ENCODE results near the gene SLC41A2. TPM values are rescaled to one million over a fixed set of nuclear protein-coding genes. Genes with fewer than 3 reads are reported as not detected.

Gene SLC41A2
- total and polyA plus RNA-seq, 10 of the 15 experiments (the other 5 are each of a cell fraction or from before 2014, with no cell fraction given), result 3.5 to 19.0 (median 11.3) TPM

GRCh38 chr12:104933778-104934177, 24.3 kb downstream of the SLC41A2 start (continued):
- no peak for TF ChIP-seq HCFC1 (IDR thresholded peaks at IDR 0.05; ENCODE audit: low read length)

- Histone ChIP-seq H4K20me1 (ENCODE audit: control insufficient read depth, insufficient read depth) (no peaks in the 10 kb centered on the region), H3K79me2 (ENCODE audit: control insufficient read depth, insufficient read depth, low read length) (peaks cover 6% of the 10 kb centered on the region), H3K4me1 (ENCODE audit: control insufficient read depth, insufficient read depth, low read length) (peaks cover 45% of the 10 kb centered on the region), H3K4me3 (no peak overlapping the region), H3K27me3 (replicated peaks in 1 of 2; ENCODE audit: control insufficient read depth in 2 of 2, insufficient read depth in 2 of 2, low read length in 1 of 2) (no peaks in the 10 kb centered on the region), H3K9me3 (replicated peaks; ENCODE audit: control insufficient read depth, insufficient read depth, low read length) (no peaks in the 10 kb centered on the region; the same call in 1 of the 3 replicates), H3K27ac (ENCODE audit: control insufficient read depth, insufficient read depth) (no peak overlapping the region), H3K9ac (ENCODE audit: control insufficient read depth, insufficient read depth, low read length) (no peak overlapping the region), H2AFZ (ENCODE audit: control insufficient read depth, low read depth, low read length) (no peak overlapping the region), H3K4me2 (ENCODE audit: control insufficient read depth, insufficient read depth) (no peak overlapping the region), H3K36me3 (ENCODE audit: control insufficient read depth in 2 of 2, insufficient read depth in 2 of 2, low read length in 1 of 2) (no peaks in the 10 kb centered on the region)
- intact Hi-C loops (cut with micrococcal nuclease; ENCODE audit: unreplicated experiment) (no loop called here), in situ Hi-C loops (cut with MboI) (no loop called here)
- no TSS peak for BruUV-seq (replicated peaks)
- FAIRE-seq (no peak), DNase-seq (ENCODE audit: low read depth, low spot score) (no peak), ATAC-seq (no peak)
- POLR2A ChIA-PET, result interaction anchor here (0.6 to 1.6 kb wide), 2 partner anchors 26 to 36 kb away, joined by 5 read pairs; no protein-coding TSS in a partner anchor
- CTCF ChIA-PET, result no interaction called here
- RAD21 ChIA-PET (ENCODE audit: unreplicated experiment), result no interaction called here
- SMC1A ChIA-PET (ENCODE audit: uncharacterized antibody, unreplicated experiment), result interaction anchor here (1.3 to 3.3 kb wide), 2 partner anchors 26 to 52 kb away, joined by 3 to 24 read pairs; partner anchors contain the start of gene SLC41A2
- TF ChIP-seq IKZF2 (IDR thresholded peaks at IDR 0.05), result peak in 1 of 2 experiments; percentile 31; a peak in 1 of 4 replicates
- 0 out of 3 replicates have a peak, but pooled peaks have one; percentile 18 for TF ChIP-seq POU2F2 (IDR thresholded peaks at IDR 0.05; ENCODE audit: borderline replicate concordance, low read depth, low read length)
- TF ChIP-seq MAX (IDR thresholded peaks at IDR 0.05; ENCODE audit: low read depth, low read length), result no peak
- TF ChIP-seq RUNX3 (IDR thresholded peaks at IDR 0.05; ENCODE audit: low read length), result peak; percentile 58; the same call in 1 of the 2 replicates
- no peak for TF ChIP-seq ZNF592 (IDR thresholded peaks at IDR 0.05)
- no peak for TF ChIP-seq KAT2A (conservative IDR thresholded peaks at IDR 0.05; ENCODE audit: control insufficient read depth, low read depth, low read length)
- peak; percentile 32; the same call in 1 of the 2 replicates for TF ChIP-seq RELB (IDR thresholded peaks at IDR 0.05; ENCODE audit: low read depth)
- TF ChIP-seq ATF7 (IDR thresholded peaks at IDR 0.05; ENCODE audit: low read depth), result 0 out of 2 replicates have a peak, but pooled peaks have one; percentile 19
- TF ChIP-seq MTA2 (IDR thresholded peaks at IDR 0.05; ENCODE audit: low read depth), result peak; percentile 54; the same call in 1 of the 2 replicates
- WGBS (ENCODE audit: insufficient coverage, insufficient replicate concordance, low lambda C conversion rate, missing lambda C conversion rate), result 100% methylated on average over 1 of the region's 1 CpG
Observed at GRCh38 chr12:104933128-104933527, 25.0 kb downstream of the SLC41A2 start.

Data from GM12878 (cell line).